Esophagus (tissue), 2 donors: Measurements from ENCODE around the gene ZNF354C. TPM values are rescaled to one million over a fixed set of nuclear protein-coding genes. Genes with fewer than 3 reads are reported as not detected.
"Not testable (repeated sequence)": the region's sequence is repeated elsewhere in the genome, so short reads cannot be mapped to it uniquely, and the experiment has no call there.

Experiments
- H3K27ac ChIP-seq, 2 donors: one replicate each; pipeline ENCODE4 v1.5.1; 2013; ENCODE audit warnings: low read depth in 2 of 2, mild to moderate bottlenecking in 2 of 2, inconsistent platforms in 1 of 2, low read length in 1 of 2, moderate library complexity in 1 of 2
- H3K27me3 ChIP-seq, 2 donors: one replicate each; pipeline ENCODE4 v1.6.1; 2013; ENCODE audit warnings: low read length in 2 of 2, control low read depth in 1 of 2, mild to moderate bottlenecking in 1 of 2; ENCODE audit not compliant: insufficient read depth in 2 of 2, control insufficient read depth in 1 of 2
- H3K36me3 ChIP-seq, 2 donors: one replicate each; pipeline ENCODE4 v1.6.1; 2013; ENCODE audit warnings: low read length in 1 of 2; ENCODE audit not compliant: control insufficient read depth in 2 of 2, insufficient read depth in 2 of 2
- H3K4me1 ChIP-seq, 2 donors: one replicate each; pipeline ENCODE4 v1.6.1; 2013; ENCODE audit warnings: low read length in 1 of 2; ENCODE audit not compliant: control insufficient read depth in 2 of 2, insufficient read depth in 2 of 2
- H3K4me3 ChIP-seq, 2 donors: one replicate each; pipeline ENCODE4 v1.5.1; 2013; ENCODE audit warnings: low read length in 2 of 2, mild to moderate bottlenecking in 2 of 2, low read depth in 1 of 2, moderate library complexity in 1 of 2
- H3K9me3 ChIP-seq, 2 donors: one replicate each; pipeline ENCODE4 v1.6.1; 2013; ENCODE audit warnings: mild to moderate bottlenecking in 2 of 2, low read depth in 1 of 2, low read length in 1 of 2, moderate library complexity in 1 of 2; ENCODE audit not compliant: control insufficient read depth in 2 of 2, insufficient read depth in 1 of 2
- WGBS, 2 donors: extraction: QIAGEN DNeasy Blood & Tissue Kit; methylation state at CpG; one replicate each; pipeline ENCODE4 v1.1.7; 2013; 5-methylcytosine and 5-hydroxymethylcytosine counted together
- polyA plus RNA-seq, 2 donors: library from polyadenylated mRNA; stranded (reverse); fragments of 200-250 nt; gene quantifications; one replicate each; pipeline ENCODE4 v1.2.3, GENCODE V29; 2013
- donor health status: healthy with polysubstance abuse.
- donor health status: Bipolar disorder and iron deficiency.

The ZNF354C gene
- polyA plus RNA-seq, 2 donors: 0.84 to 0.95 TPM

DNA sequence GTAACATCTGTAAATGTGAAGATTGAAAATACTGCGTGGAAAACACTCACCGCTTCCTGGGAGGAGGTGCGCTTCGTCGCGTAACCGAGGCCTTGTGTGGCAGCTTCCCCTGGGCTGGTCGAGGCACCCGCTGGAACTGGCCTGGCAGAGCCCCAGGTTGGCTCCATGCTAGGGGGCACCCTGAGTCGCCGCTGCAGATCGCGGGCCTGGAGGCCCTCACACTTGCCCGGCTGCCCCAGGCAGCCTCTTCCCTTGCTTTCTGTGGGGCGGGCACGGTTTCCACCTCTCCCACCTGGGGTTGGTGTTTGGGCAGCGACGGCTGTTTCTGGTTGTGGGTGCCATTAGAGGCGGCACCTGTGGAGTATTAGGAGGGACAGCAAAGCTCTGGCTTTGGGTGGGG is 852 bp downstream of the ZNF354C start:
- Histone ChIP-seq H3K36me3 (peaks cover 0 to 6% of the 10 kb centered on the region in 2 donors), H3K4me1 (peaks cover 3 to 9% of the 10 kb centered on the region in 2 donors), H3K27ac (no peak overlapping the region), H3K4me3 (peak overlapping the region; percentile 81 to 85), H3K9me3 (peaks cover 0 to 5% of the 10 kb centered on the region in 2 donors), H3K27me3 (no peaks in the 10 kb centered on the region)
- WGBS, 2 donors: 82 to 87% methylated on average over 19 of the region's 19 CpGs

DNA sequence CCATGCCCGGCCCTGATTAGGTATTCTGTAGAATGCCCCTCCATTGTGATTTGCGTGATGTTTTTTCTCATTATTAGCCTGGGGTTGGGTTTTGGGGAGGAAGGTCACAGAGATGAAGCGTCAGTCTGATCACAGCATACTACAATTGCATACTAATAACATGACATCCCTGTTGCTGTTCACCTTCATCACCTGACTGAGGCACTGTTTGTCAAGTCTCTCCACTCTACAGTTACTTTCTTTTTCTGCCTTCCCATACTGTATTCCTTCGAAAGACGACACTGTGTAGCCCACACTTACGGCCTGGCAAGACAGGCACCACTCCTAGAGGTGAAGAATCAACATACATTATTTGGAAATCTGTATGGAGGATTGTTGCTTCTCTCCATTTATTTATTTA is 5.5 kb downstream of the ZNF354C start:
- Histone ChIP-seq H3K36me3 (peaks cover 0 to 12% of the 10 kb centered on the region in 2 donors), H3K27ac (no peak overlapping the region), H3K9me3 (peaks cover 5 to 17% of the 10 kb centered on the region in 2 donors), H3K27me3 (no peaks in the 10 kb centered on the region), H3K4me1 (peaks cover 3 to 8% of the 10 kb centered on the region in 2 donors), H3K4me3 (no peak overlapping the region)
- 98% methylated on average over 6 of the region's 6 CpGs for WGBS, 2 donors

DNA sequence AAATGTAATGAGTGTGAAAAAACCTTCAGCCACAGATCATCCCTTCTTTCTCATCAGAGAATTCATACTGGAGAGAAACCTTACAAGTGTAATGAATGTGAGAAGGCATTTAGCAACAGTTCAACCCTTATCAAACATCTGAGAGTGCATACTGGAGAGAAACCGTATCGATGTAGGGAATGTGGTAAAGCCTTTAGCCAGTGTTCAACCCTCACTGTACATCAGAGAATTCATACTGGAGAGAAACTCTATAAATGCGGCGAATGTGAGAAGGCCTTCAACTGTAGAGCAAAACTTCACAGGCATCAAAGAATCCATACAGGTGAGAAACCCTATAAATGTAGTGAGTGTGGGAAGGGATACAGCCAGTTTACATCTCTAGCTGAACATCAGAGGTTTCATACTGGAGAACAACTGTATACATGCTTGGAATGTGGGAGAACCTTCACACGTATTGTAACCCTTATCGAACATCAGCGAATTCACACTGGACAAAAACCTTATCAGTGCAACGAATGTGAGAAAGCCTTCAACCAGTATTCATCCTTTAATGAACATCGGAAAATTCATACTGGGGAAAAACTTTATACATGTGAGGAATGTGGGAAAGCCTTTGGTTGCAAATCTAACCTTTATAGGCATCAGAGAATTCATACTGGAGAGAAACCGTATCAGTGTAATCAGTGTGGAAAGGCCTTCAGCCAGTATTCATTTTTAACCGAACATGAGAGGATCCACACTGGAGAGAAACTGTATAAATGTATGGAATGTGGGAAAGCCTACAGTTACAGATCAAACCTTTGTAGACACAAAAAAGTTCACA is 19.2 kb downstream of the ZNF354C start:
- H3K36me3 ChIP-seq: peaks cover 17 to 20% of the 10 kb centered on the region in 2 donors
- H3K4me3 ChIP-seq: no peak overlapping the region
- WGBS, 2 donors: 97% methylated on average over 11 of the region's 11 CpGs

DNA sequence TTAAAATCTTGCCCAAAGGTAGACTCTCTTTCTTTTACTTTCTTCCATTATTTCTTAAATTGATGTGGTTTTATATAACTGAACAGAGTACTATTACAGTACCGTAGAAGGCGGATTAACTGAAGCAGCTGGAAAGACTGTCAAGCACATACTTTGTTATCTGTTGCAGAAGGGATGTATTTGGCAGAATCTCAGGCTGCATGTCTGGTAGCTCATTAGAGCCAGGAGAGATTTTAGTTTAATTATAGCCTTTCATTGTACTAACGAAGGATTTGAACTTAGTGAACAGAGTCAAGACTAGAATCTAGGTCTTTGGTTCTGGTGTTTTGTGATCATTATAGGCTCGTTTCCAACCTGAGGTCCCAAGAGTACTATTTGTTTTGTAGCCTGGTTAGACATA is 20.6 kb downstream of the ZNF354C start:
- Histone ChIP-seq H3K4me3 (no peak overlapping the region), H3K9me3 (peaks cover 29 to 34% of the 10 kb centered on the region in 2 donors), H3K4me1 (no peaks in the 10 kb centered on the region), H3K27me3 (no peaks in the 10 kb centered on the region), H3K36me3 (peaks cover 15 to 20% of the 10 kb centered on the region in 2 donors), H3K27ac (no peak overlapping the region)
- 95 to 96% methylated on average over 4 of the region's 4 CpGs for WGBS, 2 donors

More for the DNA sequence above, 19.2 kb downstream of the ZNF354C start:
- Histone ChIP-seq H3K27me3 (no peaks in the 10 kb centered on the region), H3K9me3 (peaks cover 29 to 32% of the 10 kb centered on the region in 2 donors), H3K4me1 (no peaks in the 10 kb centered on the region), H3K27ac (no peak overlapping the region)

DNA sequence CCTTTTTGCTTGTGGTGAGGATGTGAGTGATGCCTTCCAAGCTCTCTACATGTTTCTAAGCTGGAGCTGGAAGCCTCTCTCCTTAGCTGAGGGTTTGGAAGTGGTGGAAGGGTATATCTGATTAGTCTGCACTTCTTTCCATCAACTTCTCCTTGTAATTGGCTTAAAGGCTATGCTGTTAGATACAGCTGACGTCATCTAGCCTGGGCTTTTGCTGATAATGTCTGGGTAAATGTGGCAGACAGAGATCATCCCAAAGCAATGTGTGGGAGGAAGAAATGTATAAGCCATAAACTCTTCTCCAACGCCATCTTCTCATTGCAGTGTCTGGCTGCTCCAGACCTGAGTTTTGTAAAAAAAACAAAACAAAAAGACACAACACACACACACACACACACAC is 29.3 kb downstream of the ZNF354C start:
- peaks cover 0 to 5% of the 10 kb centered on the region in 2 donors for H3K36me3 ChIP-seq
- peaks cover 0 to 9% of the 10 kb centered on the region in 2 donors for H3K9me3 ChIP-seq
- H3K4me1 ChIP-seq: no peaks in the 10 kb centered on the region
- WGBS, 2 donors: 74 to 81% methylated on average over 2 of the region's 2 CpGs
- H3K27ac ChIP-seq: no peak overlapping the region
- H3K4me3 ChIP-seq: no peak overlapping the region
- no peaks in the 10 kb centered on the region for H3K27me3 ChIP-seq

DNA sequence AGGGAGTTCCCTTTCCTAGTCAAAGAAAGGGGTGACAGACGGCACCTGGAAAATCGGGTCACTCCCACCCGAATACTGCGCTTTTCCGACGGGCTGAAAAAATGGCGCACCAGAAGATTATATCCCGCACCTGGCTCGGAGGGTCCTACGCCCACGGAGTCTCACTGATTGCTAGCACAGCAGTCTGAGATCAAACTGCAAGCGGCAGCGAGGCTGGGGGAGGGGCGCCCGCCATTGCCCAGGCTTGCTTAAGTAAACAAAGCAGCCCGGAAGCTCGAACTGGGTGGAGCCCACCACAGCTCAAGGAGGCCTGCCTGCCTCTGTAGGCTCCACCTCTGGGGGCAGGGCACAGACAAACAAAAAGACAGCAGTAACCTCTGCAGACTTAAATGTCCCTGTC is 41.1 kb downstream of the ZNF354C start:
- not testable (repeated sequence) for H3K27me3 ChIP-seq, H3K36me3 ChIP-seq, H3K27ac ChIP-seq, H3K4me1 ChIP-seq, H3K4me3 ChIP-seq
- H3K9me3 ChIP-seq: peaks cover 7 to 14% of the 10 kb centered on the region in 2 donors
- 94 to 95% methylated on average over 17 of the region's 17 CpGs for WGBS, 2 donors

DNA sequence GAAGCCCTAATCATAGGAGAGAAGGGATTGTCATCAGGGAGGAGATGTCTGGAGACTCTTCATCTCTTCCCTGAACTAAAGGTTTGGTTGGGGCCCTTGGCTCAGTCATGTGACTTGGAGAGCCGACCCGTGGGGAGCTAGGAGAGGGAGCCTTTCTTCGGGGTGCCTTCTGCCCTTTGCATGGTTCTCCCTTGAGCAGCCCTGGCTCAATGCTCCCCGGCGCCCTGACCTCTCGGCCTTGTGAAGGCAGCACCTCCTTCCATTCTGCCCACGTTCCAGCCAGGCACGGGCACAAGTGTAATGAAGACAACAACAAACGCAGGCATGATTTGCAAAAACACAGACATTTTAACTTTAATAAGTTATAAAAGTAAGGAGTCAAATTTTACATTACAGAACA is 50.4 kb downstream of the ZNF354C start:
- no peaks in the 10 kb centered on the region for H3K27me3 ChIP-seq
- WGBS, 2 donors: 91 to 93% methylated on average over 9 of the region's 9 CpGs
- no peaks in the 10 kb centered on the region for H3K36me3 ChIP-seq
- H3K9me3 ChIP-seq: peaks cover 2 to 27% of the 10 kb centered on the region in 2 donors
- no peaks in the 10 kb centered on the region for H3K4me1 ChIP-seq
- no peak overlapping the region for H3K27ac ChIP-seq
- no peak overlapping the region for H3K4me3 ChIP-seq

DNA sequence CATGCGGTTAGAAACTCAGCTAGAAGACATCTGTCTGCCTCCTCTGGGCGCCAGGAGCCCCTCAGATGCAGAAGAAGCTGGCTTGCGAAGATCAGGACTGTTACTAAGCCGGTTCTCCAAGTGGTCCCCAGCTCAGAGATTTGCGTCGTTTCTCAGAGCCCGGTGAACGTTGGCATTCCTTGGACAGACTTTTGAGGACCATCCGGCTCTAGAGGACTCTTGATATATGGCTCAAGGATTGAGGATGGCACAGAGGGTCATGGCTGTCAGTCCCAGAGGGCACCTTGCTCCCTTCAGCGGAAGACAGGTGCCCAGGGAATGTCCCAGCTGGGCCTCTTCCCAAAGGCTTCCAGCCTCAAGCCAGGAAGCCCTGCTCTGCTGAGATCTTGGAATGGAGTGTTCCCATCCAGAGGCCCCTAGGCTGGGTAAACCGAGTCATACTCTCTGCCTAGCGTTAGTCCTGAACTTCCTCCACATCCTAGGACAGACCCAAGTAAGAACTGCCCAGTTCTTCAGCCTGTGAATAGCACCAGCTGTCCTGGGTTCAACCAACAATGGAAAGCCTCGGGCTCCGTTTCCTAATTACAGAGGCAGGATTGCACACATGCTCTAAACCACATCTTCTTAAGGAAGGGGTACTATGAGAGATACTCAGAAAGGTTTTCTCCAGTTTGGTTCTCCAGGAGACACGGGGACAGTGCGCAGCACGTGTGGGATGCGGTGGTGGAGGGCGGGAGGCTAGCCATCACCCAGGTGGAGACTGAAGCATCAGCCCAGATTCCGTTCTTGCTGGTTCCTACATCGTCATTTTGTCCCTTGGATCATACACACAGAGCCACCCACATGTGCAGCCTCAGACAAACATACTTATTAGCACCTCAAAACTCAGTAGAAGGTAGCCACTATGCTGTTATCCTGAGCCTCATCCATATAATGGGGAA is 51.4 kb downstream of the ZNF354C start:
- Histone ChIP-seq H3K4me1 (no peaks in the 10 kb centered on the region), H3K27me3 (no peaks in the 10 kb centered on the region), H3K27ac (no peak overlapping the region), H3K9me3 (peaks cover 2 to 32% of the 10 kb centered on the region in 2 donors), H3K36me3 (no peaks in the 10 kb centered on the region), H3K4me3 (no peak overlapping the region)
- 83 to 87% methylated on average over 21 of the region's 21 CpGs for WGBS, 2 donors

DNA sequence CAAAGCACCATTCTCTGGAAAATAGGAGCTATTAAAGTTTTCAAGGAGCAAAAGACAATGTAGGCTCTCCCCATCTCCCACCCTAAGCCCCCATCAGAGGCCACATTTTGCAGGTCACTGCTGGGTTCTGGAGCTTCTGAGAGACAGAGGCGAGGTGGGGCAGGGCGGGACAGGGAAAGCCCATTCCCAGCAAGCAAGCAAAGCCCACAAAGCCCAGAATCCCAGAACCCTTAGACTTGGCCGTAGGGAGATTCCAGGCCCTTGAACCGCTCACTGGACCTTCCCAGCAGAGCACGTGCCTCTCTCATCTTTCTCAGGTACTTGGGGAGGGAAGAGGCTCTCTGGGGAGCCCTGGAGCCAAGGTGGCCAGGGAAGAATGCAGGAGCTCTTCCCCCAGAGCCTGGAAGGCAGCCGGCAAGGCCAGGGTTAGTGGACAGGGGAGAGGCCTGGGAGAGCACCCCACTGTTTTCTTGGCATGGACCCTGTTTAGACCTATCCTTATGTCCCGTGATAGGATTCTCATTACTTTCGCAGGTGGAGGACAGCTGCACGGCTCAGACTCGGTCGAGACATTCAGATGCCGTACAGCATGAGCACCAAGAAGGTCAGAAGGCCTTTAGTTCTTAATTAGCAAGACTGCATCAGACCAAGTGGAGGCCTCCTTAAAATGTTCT is 52.4 kb downstream of the ZNF354C start:
- no peak overlapping the region for H3K27ac ChIP-seq
- H3K36me3 ChIP-seq: no peaks in the 10 kb centered on the region
- peaks cover 2 to 36% of the 10 kb centered on the region in 2 donors for H3K9me3 ChIP-seq
- H3K27me3 ChIP-seq: no peaks in the 10 kb centered on the region
- no peak overlapping the region for H3K4me3 ChIP-seq
- H3K4me1 ChIP-seq: no peaks in the 10 kb centered on the region
- WGBS, 2 donors: 89 to 92% methylated on average over 12 of the region's 12 CpGs
